ENCODE measurements around the gene AFP. TPM values are rescaled to one million over a fixed set of nuclear protein-coding genes. Genes with fewer than 3 reads are reported as not detected.

AFP gene
- total and polyA plus RNA-seq, 2 of the 13 experiments (the other 11 are each of a cell fraction or from before 2014, with no cell fraction given), result 9,434 to 13,105 TPM

DNA sequence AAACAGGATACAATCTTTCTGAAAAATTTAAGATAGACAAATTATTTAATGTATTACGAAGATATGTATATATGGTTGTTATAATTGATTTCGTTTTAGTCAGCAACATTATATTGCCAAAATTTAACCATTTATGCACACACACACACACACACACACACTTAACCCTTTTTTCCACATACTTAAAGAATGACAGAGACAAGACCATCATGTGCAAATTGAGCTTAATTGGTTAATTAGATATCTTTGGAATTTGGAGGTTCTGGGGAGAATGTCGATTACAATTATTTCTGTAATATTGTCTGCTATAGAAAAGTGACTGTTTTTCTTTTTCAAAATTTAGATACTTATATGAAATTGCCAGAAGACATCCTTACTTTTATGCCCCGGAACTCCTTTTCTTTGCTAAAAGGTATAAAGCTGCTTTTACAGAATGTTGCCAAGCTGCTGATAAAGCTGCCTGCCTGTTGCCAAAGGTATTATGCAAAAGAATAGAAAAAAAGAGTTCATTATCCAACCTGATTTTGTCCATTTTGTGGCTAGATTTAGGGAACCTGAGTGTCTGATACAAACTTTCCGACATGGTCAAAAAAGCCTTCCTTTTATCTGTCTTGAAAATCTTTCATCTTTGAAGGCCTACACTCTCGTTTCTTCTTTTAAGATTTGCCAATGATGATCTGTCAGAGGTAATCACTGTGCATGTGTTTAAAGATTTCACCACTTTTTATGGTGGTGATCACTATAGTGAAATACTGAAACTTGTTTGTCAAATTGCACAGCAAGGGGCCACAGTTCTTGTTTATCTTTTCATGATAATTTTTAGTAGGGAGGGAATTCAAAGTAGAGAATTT is 26.8 kb upstream of the AFP start (continued):
- TF ChIP-seq BRF2 (CRISPR knock-in tag; IDR thresholded peaks at IDR 0.05), result no peak; the same call in 1 of the 2 replicates
- peak; percentile 8; the same call in 1 of the 2 replicates for TF ChIP-seq HMGXB3 (CRISPR knock-in tag; IDR thresholded peaks at IDR 0.05; ENCODE audit: borderline replicate concordance)
- TF ChIP-seq SRSF9 (IDR thresholded peaks at IDR 0.05; ENCODE audit: borderline replicate concordance, insufficient read depth, low read depth, low read length, poor library complexity, severe bottlenecking), result no peak
- TF ChIP-seq CHCHD3 (CRISPR knock-in tag; IDR thresholded peaks at IDR 0.05), result no peak
- TF ChIP-seq PHF8 (CRISPR knock-in tag; IDR thresholded peaks at IDR 0.05), result peak; percentile 32; the same call in 1 of the 2 replicates
- TF ChIP-seq SNAPC2 (CRISPR knock-in tag; IDR thresholded peaks at IDR 0.05), result peak; percentile 63; the same call in 1 of the 2 replicates
- TF ChIP-seq MBD4 (IDR thresholded peaks at IDR 0.05; ENCODE audit: borderline replicate concordance, low read length), result peak; percentile 84
- TF ChIP-seq, protein P1, sequence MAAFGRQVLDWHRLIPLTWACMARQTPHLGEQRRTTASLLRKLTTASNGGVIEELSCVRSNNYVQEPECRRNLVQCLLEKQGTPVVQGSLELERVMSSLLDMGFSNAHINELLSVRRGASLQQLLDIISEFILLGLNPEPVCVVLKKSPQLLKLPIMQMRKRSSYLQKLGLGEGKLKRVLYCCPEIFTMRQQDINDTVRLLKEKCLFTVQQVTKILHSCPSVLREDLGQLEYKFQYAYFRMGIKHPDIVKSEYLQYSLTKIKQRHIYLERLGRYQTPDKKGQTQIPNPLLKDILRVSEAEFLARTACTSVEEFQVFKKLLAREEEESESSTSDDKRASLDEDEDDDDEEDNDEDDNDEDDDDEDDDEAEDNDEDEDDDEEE (CRISPR knock-in tag; IDR thresholded peaks at IDR 0.05), result no peak
- no peak for TF ChIP-seq ZNF605 (CRISPR knock-in tag; IDR thresholded peaks at IDR 0.05)
- TF ChIP-seq NCOA2 (CRISPR knock-in tag; IDR thresholded peaks at IDR 0.05), result no peak
- TF ChIP-seq PAF1 (CRISPR knock-in tag; IDR thresholded peaks at IDR 0.05), result peak; percentile 95
- no peak for TF ChIP-seq HDAC6 (IDR thresholded peaks at IDR 0.05; ENCODE audit: low read depth, low read length)
- TF ChIP-seq SMYD3 (CRISPR knock-in tag; IDR thresholded peaks at IDR 0.05), result 0 out of 2 replicates have a peak, but pooled peaks have one; percentile 35
- TF ChIP-seq GMEB2 (CRISPR knock-in tag; IDR thresholded peaks at IDR 0.05; ENCODE audit: low read depth), result no peak
- TF ChIP-seq SOX5 (CRISPR knock-in tag; IDR thresholded peaks at IDR 0.05; ENCODE audit: borderline replicate concordance), result no peak
- TF ChIP-seq ZNF749 (CRISPR knock-in tag; IDR thresholded peaks at IDR 0.05; ENCODE audit: borderline replicate concordance), result no peak
- TF ChIP-seq TARDBP (CRISPR knock-in tag; IDR thresholded peaks at IDR 0.05), result 0 out of 2 replicates have a peak, but pooled peaks have one; percentile 14
- 0 out of 2 replicates have a peak, but pooled peaks have one; percentile 13 for TF ChIP-seq SAP130 (CRISPR knock-in tag; IDR thresholded peaks at IDR 0.05; ENCODE audit: low read depth)
- no peak for TF ChIP-seq ELF1 (CRISPR knock-in tag; IDR thresholded peaks at IDR 0.05)
- no peak for TF ChIP-seq HOXA3 (CRISPR knock-in tag; IDR thresholded peaks at IDR 0.05)
